ENCODE data around the gene PTGER1. TPM values are rescaled to one million over a fixed set of nuclear protein-coding genes. Genes with fewer than 3 reads are reported as not detected.

The PTGER1 gene
- total and polyA plus RNA-seq, 2 of the 8 experiments (the other 6 are each of a cell fraction or from before 2014, with no cell fraction given): 0.20 to 0.41 TPM

GRCh38 chr19:14496029-14496833 is 21.1 kb upstream of the PTGER1 start, which contains the start of gene GIPC1 (continued):
- TF ChIP-seq TAF1 (IDR thresholded peaks at IDR 0.05; ENCODE audit: low read depth, low read length): peak; percentile 6; the same call in 1 of the 2 replicates
